Nephron (organoid): ENCODE data around the gene ANKH.

Experiments used
- H3K27ac Mint-ChIP-seq, 3 experiments: 2 replicates each; pipeline ENCODE4 v1.8.0; 2020; ENCODE audit warnings: mixed read lengths in 3 of 3, mild to moderate bottlenecking in 2 of 3, moderate library complexity in 1 of 3
- H3K27me3 Mint-ChIP-seq: 2 replicates; pipeline ENCODE4 v1.8.0; 2021; ENCODE audit warnings: low read depth, mild to moderate bottlenecking, moderate library complexity, mixed read lengths
- H3K36me3 Mint-ChIP-seq: 2 replicates; pipeline ENCODE4 v1.8.0; 2020; ENCODE audit warnings: low read depth, mixed read lengths
- H3K4me1 Mint-ChIP-seq: 2 replicates; pipeline ENCODE4 v1.8.0; 2020; ENCODE audit warnings: mixed read lengths
- H3K4me3 Mint-ChIP-seq, 3 experiments: 2 replicates each; pipeline ENCODE4 v1.8.0; 2020; ENCODE audit warnings: mild to moderate bottlenecking in 3 of 3, mixed read lengths in 3 of 3, moderate library complexity in 2 of 3
- H3K9me3 Mint-ChIP-seq: 2 replicates; pipeline ENCODE4 v1.8.0; 2020; ENCODE audit warnings: mixed read lengths
- TF ChIP-seq, protein P1 (sequence below), 3 experiments: fragments of 200-600 bp; sonication (generic); IDR thresholded peaks; one replicate each; pipeline ENCODE4 v1.5.0; 2021; ENCODE audit warnings: antibody characterized with exemption in 3 of 3; ENCODE audit not compliant: unreplicated experiment in 3 of 3

Gene ANKH

DNA sequence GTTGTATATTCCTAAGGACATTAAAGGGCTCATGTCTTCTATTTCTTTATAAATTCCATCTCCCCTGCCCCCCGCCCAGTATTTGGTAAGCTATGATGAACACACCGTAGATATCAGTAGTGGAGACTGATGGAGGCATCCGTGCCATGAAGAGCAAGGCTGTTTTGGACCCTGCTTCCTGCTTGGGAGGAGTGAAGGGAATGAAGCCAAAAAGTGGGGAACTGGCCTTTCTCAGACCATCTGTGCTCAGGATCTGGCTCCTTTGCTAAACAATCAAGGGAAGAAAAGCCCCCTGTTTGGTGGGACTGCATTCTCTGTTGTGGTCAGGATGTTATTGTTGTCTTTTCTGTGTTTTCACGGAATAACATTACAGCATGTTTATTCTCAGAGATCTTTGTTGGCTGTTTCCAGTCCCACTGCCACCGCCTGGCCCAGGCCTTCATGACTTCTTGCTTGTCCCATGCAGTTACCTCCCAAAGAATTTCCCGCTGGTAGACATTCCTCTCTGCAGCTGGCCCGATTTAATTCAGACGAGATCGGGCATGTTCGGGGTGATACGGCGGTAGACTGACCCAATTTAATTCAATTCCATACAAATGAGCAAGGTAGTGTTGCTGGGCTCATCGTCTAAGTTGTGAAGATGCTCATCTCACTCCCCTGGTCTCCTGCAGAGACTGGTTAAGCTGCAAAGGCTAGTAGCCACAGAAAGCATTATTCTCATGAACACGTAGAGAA lies 31.4 kb upstream of the ANKH start:
- Mint-ChIP-seq H3K27me3 (peaks cover 4% of the 10 kb centered on the region), H3K4me1 (peaks cover 10% of the 10 kb centered on the region), H3K4me3 (no peak overlapping the region), H3K27ac (peak overlapping the region in 1 of 3 experiments; percentile 17), H3K36me3 (no peaks in the 10 kb centered on the region), H3K9me3 (no peaks in the 10 kb centered on the region)
- TF ChIP-seq, protein P1, sequence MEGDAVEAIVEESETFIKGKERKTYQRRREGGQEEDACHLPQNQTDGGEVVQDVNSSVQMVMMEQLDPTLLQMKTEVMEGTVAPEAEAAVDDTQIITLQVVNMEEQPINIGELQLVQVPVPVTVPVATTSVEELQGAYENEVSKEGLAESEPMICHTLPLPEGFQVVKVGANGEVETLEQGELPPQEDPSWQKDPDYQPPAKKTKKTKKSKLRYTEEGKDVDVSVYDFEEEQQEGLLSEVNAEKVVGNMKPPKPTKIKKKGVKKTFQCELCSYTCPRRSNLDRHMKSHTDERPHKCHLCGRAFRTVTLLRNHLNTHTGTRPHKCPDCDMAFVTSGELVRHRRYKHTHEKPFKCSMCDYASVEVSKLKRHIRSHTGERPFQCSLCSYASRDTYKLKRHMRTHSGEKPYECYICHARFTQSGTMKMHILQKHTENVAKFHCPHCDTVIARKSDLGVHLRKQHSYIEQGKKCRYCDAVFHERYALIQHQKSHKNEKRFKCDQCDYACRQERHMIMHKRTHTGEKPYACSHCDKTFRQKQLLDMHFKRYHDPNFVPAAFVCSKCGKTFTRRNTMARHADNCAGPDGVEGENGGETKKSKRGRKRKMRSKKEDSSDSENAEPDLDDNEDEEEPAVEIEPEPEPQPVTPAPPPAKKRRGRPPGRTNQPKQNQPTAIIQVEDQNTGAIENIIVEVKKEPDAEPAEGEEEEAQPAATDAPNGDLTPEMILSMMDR (IDR thresholded peaks at IDR 0.05; ENCODE audit: unreplicated experiment in 3 of 3) = no peak

DNA sequence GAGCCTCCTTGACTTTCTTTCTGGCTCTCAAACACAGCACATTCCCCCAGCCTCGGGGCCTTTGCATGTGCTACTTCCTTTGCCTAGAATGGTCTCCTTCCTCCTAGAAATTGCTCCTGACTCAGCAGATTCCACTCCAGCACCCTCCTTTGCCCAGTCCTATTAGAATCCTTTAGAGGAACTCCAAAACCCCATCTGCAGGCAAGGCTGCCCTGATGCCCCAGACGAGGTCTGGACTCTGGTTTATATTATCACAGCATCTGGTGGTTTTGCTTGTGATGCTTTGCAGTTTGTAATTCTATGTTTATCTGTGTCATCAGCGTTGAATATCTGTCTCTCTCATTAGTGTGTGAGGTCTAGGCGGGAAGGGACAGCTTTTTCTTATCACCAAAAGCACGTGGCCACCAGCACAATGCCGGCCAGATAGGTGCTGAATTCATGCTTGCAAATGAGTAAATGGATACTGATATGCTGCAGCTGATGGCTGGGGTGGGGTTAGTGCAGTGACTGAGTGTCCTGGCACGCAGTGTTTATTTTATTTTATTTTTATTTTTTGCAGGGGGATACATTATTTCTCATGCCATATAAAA lies 30.0 kb upstream of the ANKH start:
- Mint-ChIP-seq H3K9me3 (no peaks in the 10 kb centered on the region), H3K36me3 (no peaks in the 10 kb centered on the region), H3K4me3 (no peak overlapping the region), H3K27ac (peak overlapping the region; percentile 77 to 82 (median 79)), H3K27me3 (peaks cover 4% of the 10 kb centered on the region), H3K4me1 (peaks cover 10% of the 10 kb centered on the region)
- TF ChIP-seq, protein P1 (IDR thresholded peaks at IDR 0.05; ENCODE audit: unreplicated experiment in 3 of 3) = no peak

DNA sequence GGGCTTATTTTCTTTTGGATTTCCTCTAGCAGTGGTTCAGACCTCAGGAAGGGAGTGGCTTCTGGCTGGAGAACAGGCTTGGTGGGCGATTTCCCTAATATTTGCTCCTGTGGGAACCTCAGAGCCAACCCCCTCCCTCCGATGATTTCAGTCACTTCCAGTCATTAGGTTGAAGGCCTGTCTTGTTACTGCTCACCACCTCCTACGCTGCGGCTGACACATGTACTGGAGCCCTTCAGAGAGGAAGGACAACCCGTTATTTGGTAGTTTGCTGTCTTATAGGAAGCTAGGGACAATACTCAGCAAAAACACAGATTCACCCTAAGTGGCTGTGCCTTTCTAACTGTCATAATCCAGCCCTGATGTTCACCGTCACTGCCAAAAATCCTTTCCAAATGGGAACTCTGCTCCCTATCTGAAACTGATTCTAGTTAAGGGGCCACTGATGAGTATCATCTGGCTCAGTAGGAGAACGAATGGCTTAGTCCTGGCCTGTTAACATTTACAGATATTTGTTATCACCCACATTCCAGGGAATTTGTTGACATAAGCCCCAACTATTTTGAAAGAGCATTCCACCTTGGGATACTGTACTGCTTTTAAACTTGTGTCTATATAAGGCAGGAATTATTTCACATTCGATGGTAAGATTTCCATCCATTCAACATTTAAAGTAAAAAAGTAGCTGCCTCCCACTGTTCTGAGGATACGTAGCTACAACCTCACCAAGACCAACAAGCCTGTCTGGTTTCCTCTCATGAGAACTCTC lies 29.3 kb upstream of the ANKH start:
- TF ChIP-seq, protein P1 (IDR thresholded peaks at IDR 0.05; ENCODE audit: unreplicated experiment in 3 of 3) = no peak
- peak overlapping the region; percentile 77 to 82 (median 79) for H3K27ac Mint-ChIP-seq
- no peaks in the 10 kb centered on the region for H3K36me3 Mint-ChIP-seq
- H3K4me1 Mint-ChIP-seq = peaks cover 10% of the 10 kb centered on the region
- no peaks in the 10 kb centered on the region for H3K9me3 Mint-ChIP-seq
- peaks cover 4% of the 10 kb centered on the region for H3K27me3 Mint-ChIP-seq
- H3K4me3 Mint-ChIP-seq = no peak overlapping the region

DNA sequence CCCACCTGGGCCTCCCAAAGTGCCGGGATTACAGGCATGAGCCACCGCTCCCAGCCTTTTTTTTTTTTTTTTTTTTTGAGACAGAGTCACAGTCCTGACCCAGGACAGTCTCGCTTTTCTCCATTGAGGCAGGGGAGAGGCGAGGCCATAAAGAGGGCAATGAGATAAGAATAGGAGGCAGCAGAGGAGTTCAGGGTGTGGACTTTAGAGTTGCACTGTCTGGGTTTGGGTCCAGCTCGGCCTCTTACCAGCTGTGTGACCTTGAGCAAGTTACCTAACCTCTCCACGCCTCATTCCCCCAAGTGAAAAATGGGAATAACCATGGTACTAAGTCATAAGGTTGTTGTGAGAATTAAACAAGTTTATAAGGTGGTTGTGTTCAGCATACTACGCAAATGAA lies 24.6 kb upstream of the ANKH start:
- H3K9me3 Mint-ChIP-seq = no peaks in the 10 kb centered on the region
- H3K36me3 Mint-ChIP-seq = no peaks in the 10 kb centered on the region
- H3K4me3 Mint-ChIP-seq = no peak overlapping the region
- no peak overlapping the region for H3K27ac Mint-ChIP-seq
- H3K27me3 Mint-ChIP-seq = peaks cover 4% of the 10 kb centered on the region
- TF ChIP-seq, protein P1 (IDR thresholded peaks at IDR 0.05; ENCODE audit: unreplicated experiment in 3 of 3) = no peak
- H3K4me1 Mint-ChIP-seq = peaks cover 5% of the 10 kb centered on the region

DNA sequence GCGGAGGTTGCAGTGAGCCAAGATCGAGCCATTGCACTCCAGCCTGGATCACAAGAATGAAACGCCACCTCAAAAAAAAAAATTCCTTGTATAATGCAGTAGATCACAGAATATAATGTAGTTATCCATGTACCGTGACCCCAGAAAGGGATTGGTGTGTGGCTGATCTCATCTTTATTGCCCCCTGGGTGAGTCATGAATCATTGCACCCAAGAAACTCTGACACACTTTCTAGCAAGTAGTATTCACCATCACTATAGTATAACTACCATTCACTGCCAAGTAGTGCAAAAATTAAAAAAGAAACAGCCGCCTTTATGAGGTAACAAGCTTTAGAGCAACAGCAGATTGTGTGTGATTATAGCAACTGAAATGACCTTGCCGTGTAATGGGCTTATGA lies 23.7 kb upstream of the ANKH start:
- H3K27me3 Mint-ChIP-seq = peaks cover 4% of the 10 kb centered on the region
- no peaks in the 10 kb centered on the region for H3K9me3 Mint-ChIP-seq
- no peak overlapping the region for H3K27ac Mint-ChIP-seq
- no peak overlapping the region for H3K4me3 Mint-ChIP-seq
- no peaks in the 10 kb centered on the region for H3K36me3 Mint-ChIP-seq
- TF ChIP-seq, protein P1 (IDR thresholded peaks at IDR 0.05; ENCODE audit: unreplicated experiment in 3 of 3) = no peak
- no peaks in the 10 kb centered on the region for H3K4me1 Mint-ChIP-seq
